DND-41 (cell line): ENCODE data around the gene DHRSX.

ENCODE experiments used
- ATAC-seq: fragments of 200-7000 bp; cut with Tn5 transposase; 3 replicates; pipeline ENCODE4 v1.9.1; 2021; ENCODE audit warnings: low read depth; ENCODE audit not compliant: insufficient read depth
- DNase-seq: peaks from one replicate; pipeline ENCODE4 v3.0.0-alpha.2; 2020
- H2AFZ ChIP-seq: 2 replicates; pipeline ENCODE4 v1.6.0; 2012; ENCODE audit warnings: low read depth, low read length
- H3K27ac ChIP-seq: 2 replicates; pipeline ENCODE4 v1.5.1; 2012; ENCODE audit warnings: low read length, inconsistent platforms
- H3K27me3 ChIP-seq: fragments of 200-600 bp; sonication (generic); 2 replicates; pipeline ENCODE4 v1.6.0; 2012; ENCODE audit warnings: low read length, mild to moderate bottlenecking, inconsistent platforms; ENCODE audit not compliant: insufficient read depth, poor library complexity
- H3K36me3 ChIP-seq: 2 replicates; pipeline ENCODE4 v1.5.1; 2012; ENCODE audit warnings: low read length, inconsistent platforms; ENCODE audit not compliant: insufficient read depth
- H3K4me1 ChIP-seq: 2 replicates; pipeline ENCODE4 v1.5.1; 2012; ENCODE audit warnings: mild to moderate bottlenecking, low read length; ENCODE audit not compliant: insufficient read depth
- H3K4me2 ChIP-seq: 2 replicates; pipeline ENCODE4 v1.6.0; 2012; ENCODE audit warnings: mild to moderate bottlenecking, moderate library complexity, low read length, inconsistent platforms; ENCODE audit not compliant: insufficient read depth
- H3K4me3 ChIP-seq, 2 experiments: fragments of 200-600 bp in 1 of 2; shearing (Covaris generic) in 1 of 2; 2 replicates each; pipeline ENCODE4 v1.5.1; 2012 to 2016; ENCODE audit warnings: inconsistent platforms in 2 of 2, low read length in 2 of 2, mild to moderate bottlenecking in 2 of 2, low read depth in 1 of 2, moderate library complexity in 1 of 2
- H3K79me2 ChIP-seq: 2 replicates; pipeline ENCODE4 v1.6.0; 2012; ENCODE audit warnings: low read length, inconsistent platforms; ENCODE audit not compliant: insufficient read depth
- H3K9ac ChIP-seq: 2 replicates; pipeline ENCODE4 v1.6.0; 2012; ENCODE audit warnings: low read depth, mild to moderate bottlenecking, inconsistent platforms, low read length, moderate library complexity
- H3K9me3 ChIP-seq: 2 replicates; pipeline ENCODE4 v1.5.1; 2012; ENCODE audit warnings: low read length, moderate library complexity, mild to moderate bottlenecking, inconsistent platforms; ENCODE audit not compliant: insufficient read depth, severe bottlenecking
- H4K20me1 ChIP-seq: 2 replicates; pipeline ENCODE4 v1.6.0; 2012; ENCODE audit warnings: low read length; ENCODE audit not compliant: insufficient read depth
- EZH2 ChIP-seq: IDR thresholded peaks from 3 replicates; pipeline ENCODE4 v1.6.1; 2012; ENCODE audit warnings: borderline replicate concordance, low read depth, mild to moderate bottlenecking, moderate library complexity, low read length, inconsistent platforms; ENCODE audit not compliant: severe bottlenecking
- TF ChIP-seq, protein P1 (sequence below): IDR thresholded peaks from 2 replicates; pipeline ENCODE4 v1.5.1; 2012; ENCODE audit warnings: borderline replicate concordance, low read length, moderate library complexity, mild to moderate bottlenecking; ENCODE audit not compliant: poor library complexity, severe bottlenecking; ENCODE audit errors: extremely low read depth

Gene DHRSX

DNA sequence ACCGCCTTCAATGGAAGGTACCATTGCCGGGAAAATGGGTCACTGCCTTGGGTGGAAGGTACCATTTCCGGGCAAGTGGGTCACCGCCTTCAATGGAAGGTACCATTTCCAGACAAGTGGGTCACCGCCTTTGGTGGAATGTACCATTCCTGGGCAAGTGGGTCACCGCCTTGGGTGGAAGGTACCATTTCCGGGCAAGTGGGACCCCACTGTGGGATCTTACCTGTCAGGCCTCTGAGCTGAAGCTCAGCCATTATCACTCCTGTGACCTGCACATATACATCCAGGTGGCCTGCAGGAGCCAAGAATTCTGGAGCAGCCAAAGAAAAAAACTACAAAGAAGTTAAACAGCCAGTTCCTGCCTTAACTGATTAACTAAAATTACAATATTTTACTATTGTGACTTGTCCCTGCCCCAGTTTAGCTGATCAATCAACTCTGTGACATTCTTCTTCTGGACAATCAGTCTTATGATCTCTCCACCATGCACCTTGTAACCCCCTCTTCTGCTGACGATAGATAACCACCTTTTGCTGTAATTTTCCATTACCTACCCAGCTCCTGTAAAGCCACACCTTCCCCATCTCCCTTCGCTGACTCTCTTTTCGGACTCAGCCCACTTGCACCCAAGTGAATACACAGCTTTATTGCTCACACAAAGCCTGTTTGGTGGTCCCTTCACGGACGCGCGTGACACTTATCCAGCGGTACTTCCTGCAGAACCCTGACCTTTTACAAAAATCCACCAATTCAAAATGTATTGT lies 313.2 kb downstream of the DHRSX start:
- Histone ChIP-seq H3K27me3 (no peaks in the 10 kb centered on the region), H3K4me2 (no peak overlapping the region), H3K36me3 (no peaks in the 10 kb centered on the region), H2AFZ (no peak overlapping the region), H3K27ac (no peak overlapping the region), H3K4me3 (no peak overlapping the region), H3K9ac (no peak overlapping the region), H3K9me3 (peaks cover 12% of the 10 kb centered on the region), H3K79me2 (no peaks in the 10 kb centered on the region), H3K4me1 (no peaks in the 10 kb centered on the region), H4K20me1 (no peaks in the 10 kb centered on the region)
- ATAC-seq = no peak
- no peak for DNase-seq
- TF ChIP-seq, protein P1, sequence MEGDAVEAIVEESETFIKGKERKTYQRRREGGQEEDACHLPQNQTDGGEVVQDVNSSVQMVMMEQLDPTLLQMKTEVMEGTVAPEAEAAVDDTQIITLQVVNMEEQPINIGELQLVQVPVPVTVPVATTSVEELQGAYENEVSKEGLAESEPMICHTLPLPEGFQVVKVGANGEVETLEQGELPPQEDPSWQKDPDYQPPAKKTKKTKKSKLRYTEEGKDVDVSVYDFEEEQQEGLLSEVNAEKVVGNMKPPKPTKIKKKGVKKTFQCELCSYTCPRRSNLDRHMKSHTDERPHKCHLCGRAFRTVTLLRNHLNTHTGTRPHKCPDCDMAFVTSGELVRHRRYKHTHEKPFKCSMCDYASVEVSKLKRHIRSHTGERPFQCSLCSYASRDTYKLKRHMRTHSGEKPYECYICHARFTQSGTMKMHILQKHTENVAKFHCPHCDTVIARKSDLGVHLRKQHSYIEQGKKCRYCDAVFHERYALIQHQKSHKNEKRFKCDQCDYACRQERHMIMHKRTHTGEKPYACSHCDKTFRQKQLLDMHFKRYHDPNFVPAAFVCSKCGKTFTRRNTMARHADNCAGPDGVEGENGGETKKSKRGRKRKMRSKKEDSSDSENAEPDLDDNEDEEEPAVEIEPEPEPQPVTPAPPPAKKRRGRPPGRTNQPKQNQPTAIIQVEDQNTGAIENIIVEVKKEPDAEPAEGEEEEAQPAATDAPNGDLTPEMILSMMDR = no peak
- TF ChIP-seq EZH2 = no peak

DNA sequence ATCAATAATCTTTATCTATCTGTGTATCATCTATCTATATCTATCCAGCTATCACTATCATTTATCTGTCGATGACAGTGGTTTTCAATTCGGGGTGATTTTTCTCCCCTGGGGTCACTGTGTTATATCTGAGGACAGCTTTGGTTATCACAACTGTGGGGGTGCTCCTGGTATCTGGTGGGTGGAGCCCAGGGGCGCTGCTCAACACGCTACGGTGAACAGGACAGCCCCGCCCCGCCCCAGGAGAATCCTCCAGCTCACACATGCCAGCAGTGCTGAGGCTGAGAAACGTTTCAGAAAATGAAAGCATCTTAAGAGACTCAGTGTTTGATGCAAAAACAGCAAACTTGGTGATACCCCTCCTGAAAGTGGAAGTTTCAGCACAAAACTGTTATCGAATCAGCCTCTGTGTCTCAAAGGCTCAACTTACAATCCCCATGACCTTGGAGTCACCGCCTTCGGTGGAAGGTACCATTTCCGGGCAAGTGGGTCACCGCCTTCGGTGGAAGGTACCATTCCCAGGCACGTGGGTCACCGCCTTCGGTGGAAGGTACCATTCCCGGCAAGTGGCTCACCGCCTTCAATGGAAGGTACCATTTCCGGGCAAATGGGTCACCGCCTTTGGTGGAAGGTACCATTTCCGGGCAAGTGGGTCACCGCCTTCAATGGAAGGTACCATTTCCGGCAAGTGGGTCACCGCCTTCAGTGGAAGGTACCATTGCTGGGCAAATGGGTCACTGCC lies 315.3 kb downstream of the DHRSX start:
- Histone ChIP-seq H2AFZ (no peak overlapping the region), H3K9me3 (peaks cover 12% of the 10 kb centered on the region), H3K27ac (no peak overlapping the region), H3K4me1 (no peaks in the 10 kb centered on the region), H4K20me1 (no peaks in the 10 kb centered on the region), H3K79me2 (no peaks in the 10 kb centered on the region), H3K27me3 (no peaks in the 10 kb centered on the region), H3K4me3 (no peak overlapping the region), H3K4me2 (no peak overlapping the region), H3K9ac (no peak overlapping the region), H3K36me3 (no peaks in the 10 kb centered on the region)
- DNase-seq = no peak
- TF ChIP-seq EZH2 = no peak
- TF ChIP-seq, protein P1 = no peak
- ATAC-seq = no peak

DNA sequence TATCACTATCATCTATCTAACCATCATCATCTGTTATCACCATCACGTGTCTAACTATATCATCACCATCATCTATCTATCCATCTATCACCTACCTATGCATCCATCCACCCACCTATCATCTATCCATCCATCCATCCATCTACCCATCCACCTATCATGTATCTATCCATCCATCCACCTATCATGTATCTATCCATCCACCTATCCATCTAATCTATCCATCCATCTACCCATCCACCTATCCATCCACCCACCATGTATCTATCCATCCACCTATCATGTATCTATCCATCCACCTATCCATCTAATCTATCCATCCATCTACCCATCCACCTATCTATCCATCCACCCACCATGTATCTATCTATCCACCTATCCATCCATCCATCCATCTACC lies 316.7 kb downstream of the DHRSX start:
- H3K27ac ChIP-seq = no peak overlapping the region

More for the DNA sequence above, 316.7 kb downstream of the DHRSX start:
- no peaks in the 10 kb centered on the region for H3K27me3 ChIP-seq
- no peaks in the 10 kb centered on the region for H3K4me1 ChIP-seq
- no peaks in the 10 kb centered on the region for H3K79me2 ChIP-seq
- H3K4me3 ChIP-seq = no peak overlapping the region
- no peaks in the 10 kb centered on the region for H4K20me1 ChIP-seq
- ATAC-seq (no peak), DNase-seq (no peak)
- TF ChIP-seq, protein P1 = no peak
- H3K9ac ChIP-seq = no peak overlapping the region
- no peaks in the 10 kb centered on the region for H3K36me3 ChIP-seq
- H2AFZ ChIP-seq = no peak overlapping the region
- no peak overlapping the region for H3K4me2 ChIP-seq
- H3K9me3 ChIP-seq = peaks cover 12% of the 10 kb centered on the region
